H7 (cell line): ENCODE results near the gene STIMATE. TPM values are rescaled to one million over a fixed set of nuclear protein-coding genes. Genes with fewer than 3 reads are reported as not detected.

Experiments used
- DNase-seq: peaks from one replicate; pipeline ENCODE4 v3.0.0; 2012
- H3K27me3 ChIP-seq: 2 replicates; pipeline ENCODE4 v1.6.0; 2011; ENCODE audit warnings: mild to moderate bottlenecking, low read length; ENCODE audit not compliant: control insufficient read depth, insufficient read depth
- H3K36me3 ChIP-seq: replicated peaks from 2 replicates; pipeline ENCODE4 v1.5.1; 2011; ENCODE audit warnings: low read length; ENCODE audit not compliant: control insufficient read depth, insufficient read depth
- H3K4me3 ChIP-seq: 2 replicates; pipeline ENCODE4 v1.5.1; 2011; ENCODE audit warnings: low read depth, mild to moderate bottlenecking, control low read depth, low read length, moderate library complexity; ENCODE audit not compliant: insufficient read depth
- total RNA-seq: library from RNA; depleted of rRNA; stranded (reverse); fragments of >200 nt; shearing (Covaris generic); gene quantifications from 2 replicates; pipeline ENCODE4 v1.2.3, GENCODE V29; 2014

The STIMATE gene
- total RNA-seq, 1 experiment from 2014 or later: 10.9 TPM

GRCh38 chr3:52817860-52818259 is 79.5 kb downstream of the STIMATE start:
- Histone ChIP-seq H3K27me3 (no peaks in the 10 kb centered on the region), H3K36me3 (no peaks in the 10 kb centered on the region), H3K4me3 (no peak overlapping the region)
- DNase-seq: no peak

GRCh38 chr3:52817221-52817620 is 80.1 kb downstream of the STIMATE start:
- Histone ChIP-seq H3K27me3 (no peaks in the 10 kb centered on the region), H3K4me3 (no peak overlapping the region), H3K36me3 (no peaks in the 10 kb centered on the region)
- no peak for DNase-seq

GRCh38 chr3:52816654-52817053 is 80.7 kb downstream of the STIMATE start:
- no peak for DNase-seq
- H3K4me3 ChIP-seq: no peak overlapping the region
- no peaks in the 10 kb centered on the region for H3K36me3 ChIP-seq
- H3K27me3 ChIP-seq: no peaks in the 10 kb centered on the region

GRCh38 chr3:52816199-52816598 is 81.1 kb downstream of the STIMATE start:
- Histone ChIP-seq H3K27me3 (no peaks in the 10 kb centered on the region), H3K36me3 (no peaks in the 10 kb centered on the region), H3K4me3 (no peak overlapping the region)
- DNase-seq: no peak

- H3K27me3 ChIP-seq: no peaks in the 10 kb centered on the region
- H3K4me3 ChIP-seq: no peak overlapping the region
- H3K36me3 ChIP-seq: no peaks in the 10 kb centered on the region
- DNase-seq: no peak
Observed at GRCh38 chr3:52813810-52814209, 83.5 kb downstream of the STIMATE start.

- H3K27me3 ChIP-seq: no peaks in the 10 kb centered on the region
- H3K36me3 ChIP-seq: no peaks in the 10 kb centered on the region
- no peak for DNase-seq
- no peak overlapping the region for H3K4me3 ChIP-seq
Observed at GRCh38 chr3:52811452-52812011, 85.8 kb downstream of the STIMATE start.

- DNase-seq: no peak
- H3K36me3 ChIP-seq: no peaks in the 10 kb centered on the region
- H3K4me3 ChIP-seq: no peak overlapping the region
- no peaks in the 10 kb centered on the region for H3K27me3 ChIP-seq
Observed at GRCh38 chr3:52810923-52811322, 86.4 kb downstream of the STIMATE start.

GRCh38 chr3:52809662-52810377 is 87.5 kb downstream of the STIMATE start:
- DNase-seq: no peak
- Histone ChIP-seq H3K27me3 (no peaks in the 10 kb centered on the region), H3K36me3 (no peaks in the 10 kb centered on the region), H3K4me3 (no peak overlapping the region)

GRCh38 chr3:52809149-52809548 is 88.2 kb downstream of the STIMATE start:
- Histone ChIP-seq H3K27me3 (no peaks in the 10 kb centered on the region), H3K36me3 (no peaks in the 10 kb centered on the region), H3K4me3 (no peak overlapping the region)
- no peak for DNase-seq

- Histone ChIP-seq H3K27me3 (no peaks in the 10 kb centered on the region), H3K4me3 (no peak overlapping the region), H3K36me3 (no peaks in the 10 kb centered on the region)
- DNase-seq: no peak
Observed at GRCh38 chr3:52805270-52806039, 91.9 kb downstream of the STIMATE start.

GRCh38 chr3:52801839-52802238 is 95.5 kb downstream of the STIMATE start:
- no peaks in the 10 kb centered on the region for H3K36me3 ChIP-seq
- no peaks in the 10 kb centered on the region for H3K27me3 ChIP-seq
- no peak overlapping the region for H3K4me3 ChIP-seq
- DNase-seq: no peak

GRCh38 chr3:52800079-52800478 is 97.3 kb downstream of the STIMATE start:
- no peak for DNase-seq
- Histone ChIP-seq H3K27me3 (no peaks in the 10 kb centered on the region), H3K4me3 (no peak overlapping the region), H3K36me3 (no peaks in the 10 kb centered on the region)

GRCh38 chr3:52798978-52799476 is 98.3 kb downstream of the STIMATE start:
- peak; percentile 97 for DNase-seq
- H3K36me3 ChIP-seq: no peaks in the 10 kb centered on the region
- H3K27me3 ChIP-seq: no peaks in the 10 kb centered on the region
- H3K4me3 ChIP-seq: no peak overlapping the region

GRCh38 chr3:52798376-52798977 is 98.9 kb downstream of the STIMATE start:
- Histone ChIP-seq H3K36me3 (no peaks in the 10 kb centered on the region), H3K27me3 (no peaks in the 10 kb centered on the region), H3K4me3 (no peak overlapping the region)
- no peak for DNase-seq
